ENCODE measurements around the gene SCD5. TPM values are rescaled to one million over a fixed set of nuclear protein-coding genes. Genes with fewer than 3 reads are reported as not detected.

Gene SCD5
- total RNA-seq, 1 experiment from 2014 or later, result 16.3 TPM

DNA sequence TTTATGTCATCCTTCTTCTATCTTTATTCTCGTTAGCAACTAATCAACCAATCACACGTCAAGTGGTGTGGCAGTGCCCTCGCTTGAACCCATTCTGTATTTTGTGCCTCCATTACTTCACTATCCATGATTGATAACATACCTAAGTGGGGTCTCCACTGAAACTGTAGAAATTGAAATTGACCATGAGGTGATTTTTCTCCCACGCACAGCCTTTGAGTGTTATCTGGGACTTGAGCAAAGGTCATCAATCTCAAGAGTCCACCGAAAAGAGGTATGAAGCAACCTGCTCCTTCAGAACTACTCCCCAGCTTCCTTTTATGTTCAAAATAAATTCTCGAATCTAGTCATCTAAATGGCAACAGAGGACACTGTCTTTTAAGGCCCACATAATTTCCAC lies 111.1 kb downstream of the SCD5 start:
- CTCF ChIA-PET, result no interaction called here
- no peak overlapping the region for H3K27ac Mint-ChIP-seq (ENCODE audit: unreplicated experiment)
- TF ChIP-seq, protein P1, sequence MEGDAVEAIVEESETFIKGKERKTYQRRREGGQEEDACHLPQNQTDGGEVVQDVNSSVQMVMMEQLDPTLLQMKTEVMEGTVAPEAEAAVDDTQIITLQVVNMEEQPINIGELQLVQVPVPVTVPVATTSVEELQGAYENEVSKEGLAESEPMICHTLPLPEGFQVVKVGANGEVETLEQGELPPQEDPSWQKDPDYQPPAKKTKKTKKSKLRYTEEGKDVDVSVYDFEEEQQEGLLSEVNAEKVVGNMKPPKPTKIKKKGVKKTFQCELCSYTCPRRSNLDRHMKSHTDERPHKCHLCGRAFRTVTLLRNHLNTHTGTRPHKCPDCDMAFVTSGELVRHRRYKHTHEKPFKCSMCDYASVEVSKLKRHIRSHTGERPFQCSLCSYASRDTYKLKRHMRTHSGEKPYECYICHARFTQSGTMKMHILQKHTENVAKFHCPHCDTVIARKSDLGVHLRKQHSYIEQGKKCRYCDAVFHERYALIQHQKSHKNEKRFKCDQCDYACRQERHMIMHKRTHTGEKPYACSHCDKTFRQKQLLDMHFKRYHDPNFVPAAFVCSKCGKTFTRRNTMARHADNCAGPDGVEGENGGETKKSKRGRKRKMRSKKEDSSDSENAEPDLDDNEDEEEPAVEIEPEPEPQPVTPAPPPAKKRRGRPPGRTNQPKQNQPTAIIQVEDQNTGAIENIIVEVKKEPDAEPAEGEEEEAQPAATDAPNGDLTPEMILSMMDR (IDR thresholded peaks at IDR 0.05; ENCODE audit: unreplicated experiment), result no peak

DNA sequence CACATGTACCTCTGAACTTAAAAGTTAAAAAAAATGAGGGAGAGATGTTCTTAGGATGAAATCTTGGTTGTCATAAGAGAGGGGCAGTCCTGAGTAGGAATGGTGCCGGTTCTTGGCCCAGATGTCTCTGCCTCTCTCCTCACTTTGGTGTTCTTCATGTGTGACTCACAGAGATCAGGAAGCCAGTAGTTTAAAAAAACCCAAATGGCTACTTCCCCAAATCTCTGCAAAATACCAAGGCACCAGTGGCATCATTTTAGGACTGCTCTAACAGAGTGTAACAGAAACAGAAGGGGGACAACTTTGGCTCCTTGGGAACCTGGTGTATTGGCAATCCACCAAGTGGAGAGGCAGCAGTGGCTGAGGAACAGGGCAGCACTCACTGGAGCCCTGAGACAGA lies 116.8 kb downstream of the SCD5 start:
- TF ChIP-seq, protein P1 (IDR thresholded peaks at IDR 0.05; ENCODE audit: unreplicated experiment), result no peak
- intact Hi-C loops (cut with micrococcal nuclease; ENCODE audit: unreplicated experiment), result no loop called here
- Mint-ChIP-seq H3K9me3 (ENCODE audit: low read depth, unreplicated experiment) (no peaks in the 10 kb centered on the region), H3K27me3 (ENCODE audit: unreplicated experiment) (no peaks in the 10 kb centered on the region), H3K36me3 (ENCODE audit: insufficient read depth, unreplicated experiment) (no peaks in the 10 kb centered on the region), H3K4me1 (ENCODE audit: low read depth, unreplicated experiment) (peaks cover 10% of the 10 kb centered on the region), H3K4me3 (ENCODE audit: low read depth, unreplicated experiment) (no peak overlapping the region), H3K27ac (ENCODE audit: unreplicated experiment) (no peak overlapping the region)
- DNase-seq, result no peak
- BruUV-seq (replicated peaks), result no TSS peak
- CTCF ChIA-PET, result no interaction called here

More for the DNA sequence above, 111.1 kb downstream of the SCD5 start:
- no peaks in the 10 kb centered on the region for H3K9me3 Mint-ChIP-seq (ENCODE audit: low read depth, unreplicated experiment)
- no peaks in the 10 kb centered on the region for H3K36me3 Mint-ChIP-seq (ENCODE audit: insufficient read depth, unreplicated experiment)
- no peaks in the 10 kb centered on the region for H3K4me1 Mint-ChIP-seq (ENCODE audit: low read depth, unreplicated experiment)
- BruUV-seq (replicated peaks), result no TSS peak
- intact Hi-C loops (cut with micrococcal nuclease; ENCODE audit: unreplicated experiment), result no loop called here
- H3K27me3 Mint-ChIP-seq (ENCODE audit: unreplicated experiment), result no peaks in the 10 kb centered on the region
- no peak for DNase-seq
- no peak overlapping the region for H3K4me3 Mint-ChIP-seq (ENCODE audit: low read depth, unreplicated experiment)

DNA sequence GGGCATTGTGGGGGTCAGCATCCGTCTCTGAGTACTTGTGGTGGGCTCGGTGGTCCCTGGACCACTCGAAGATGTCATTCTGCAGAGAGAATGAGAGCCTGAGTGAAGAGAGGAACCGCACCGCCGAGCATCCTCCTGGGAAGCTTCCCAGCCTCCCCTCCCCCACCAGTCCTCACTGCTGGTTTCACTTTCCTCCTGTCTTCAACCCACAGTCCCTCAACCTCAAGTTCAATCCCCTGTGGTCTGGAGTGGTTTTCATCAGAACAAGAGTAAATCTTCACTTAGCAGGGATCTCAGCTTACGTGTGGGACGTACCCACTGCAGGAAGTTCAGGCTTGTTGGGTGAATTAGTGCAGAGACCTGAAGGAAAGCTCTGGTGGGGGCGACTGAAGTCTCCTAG lies 117.8 kb downstream of the SCD5 start:
- intact Hi-C loops (cut with micrococcal nuclease; ENCODE audit: unreplicated experiment), result no loop called here

DNA sequence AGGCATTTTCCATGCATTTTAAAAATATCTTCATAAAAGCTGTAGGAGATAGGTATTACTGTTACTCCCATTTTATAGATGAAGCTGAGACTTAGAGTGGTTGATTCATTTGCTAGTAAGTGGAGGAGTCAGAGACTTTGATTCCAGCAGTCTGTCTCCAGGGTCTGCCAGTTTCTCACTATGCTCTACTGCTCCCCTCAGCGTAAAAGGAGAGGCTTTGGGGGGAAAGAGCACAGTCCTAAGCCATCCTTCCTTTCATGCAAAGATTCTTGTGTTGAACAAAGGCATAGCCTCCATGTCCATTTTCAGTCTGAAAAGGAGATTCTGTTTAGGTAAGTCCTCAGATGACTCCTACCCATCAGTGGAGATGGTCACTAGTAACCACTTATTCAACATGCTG lies 119.1 kb downstream of the SCD5 start:
- Mint-ChIP-seq H3K27me3 (ENCODE audit: unreplicated experiment) (no peaks in the 10 kb centered on the region), H3K36me3 (ENCODE audit: insufficient read depth, unreplicated experiment) (no peaks in the 10 kb centered on the region), H3K4me1 (ENCODE audit: low read depth, unreplicated experiment) (peaks cover 10% of the 10 kb centered on the region), H3K4me3 (ENCODE audit: low read depth, unreplicated experiment) (no peak overlapping the region), H3K27ac (ENCODE audit: unreplicated experiment) (no peak overlapping the region), H3K9me3 (ENCODE audit: low read depth, unreplicated experiment) (no peaks in the 10 kb centered on the region)
- DNase-seq, result no peak
- no TSS peak for BruUV-seq (replicated peaks)
- intact Hi-C loops (cut with micrococcal nuclease; ENCODE audit: unreplicated experiment), result no loop called here
- TF ChIP-seq, protein P1 (IDR thresholded peaks at IDR 0.05; ENCODE audit: unreplicated experiment), result no peak
- CTCF ChIA-PET, result no interaction called here

More for the DNA sequence above, 117.8 kb downstream of the SCD5 start:
- Mint-ChIP-seq H3K9me3 (ENCODE audit: low read depth, unreplicated experiment) (no peaks in the 10 kb centered on the region), H3K27ac (ENCODE audit: unreplicated experiment) (no peak overlapping the region), H3K4me3 (ENCODE audit: low read depth, unreplicated experiment) (no peak overlapping the region), H3K4me1 (ENCODE audit: low read depth, unreplicated experiment) (peaks cover 10% of the 10 kb centered on the region), H3K36me3 (ENCODE audit: insufficient read depth, unreplicated experiment) (no peaks in the 10 kb centered on the region), H3K27me3 (ENCODE audit: unreplicated experiment) (no peaks in the 10 kb centered on the region)
- CTCF ChIA-PET, result no interaction called here
- no peak for DNase-seq
- TF ChIP-seq, protein P1 (IDR thresholded peaks at IDR 0.05; ENCODE audit: unreplicated experiment), result no peak
- no TSS peak for BruUV-seq (replicated peaks)
